ENCODE measurements around the gene STAMBPL1. TPM values are rescaled to one million over a fixed set of nuclear protein-coding genes. Genes with fewer than 3 reads are reported as not detected.

The STAMBPL1 gene
- polyA plus RNA-seq, 3 donors: 1.5 to 1.8 (median 1.6) TPM

DNA sequence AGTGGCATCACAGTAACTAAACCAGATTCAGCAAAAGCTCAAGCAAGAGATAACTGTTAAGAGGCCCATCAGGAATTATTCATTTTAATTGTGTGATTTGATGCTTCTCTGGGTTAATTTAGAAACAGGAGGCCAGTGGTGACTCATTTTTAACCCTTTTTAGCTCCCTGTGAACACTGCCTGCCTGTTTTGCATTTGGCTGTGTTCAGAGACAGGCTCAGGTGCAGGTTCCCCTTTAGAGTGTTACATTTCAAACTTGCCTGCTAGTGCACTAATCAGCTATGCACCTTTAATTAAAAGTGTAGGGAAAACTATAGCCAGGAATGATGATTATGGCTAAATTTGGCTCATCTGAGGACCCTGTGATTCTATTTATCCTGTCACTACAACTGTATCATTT is 6.5 kb downstream of the STAMBPL1 start:
- no peak for DNase-seq (ENCODE audit: extremely low read depth in 1 of 11, low read depth in 9 of 11, low spot score in 4 of 11)

DNA sequence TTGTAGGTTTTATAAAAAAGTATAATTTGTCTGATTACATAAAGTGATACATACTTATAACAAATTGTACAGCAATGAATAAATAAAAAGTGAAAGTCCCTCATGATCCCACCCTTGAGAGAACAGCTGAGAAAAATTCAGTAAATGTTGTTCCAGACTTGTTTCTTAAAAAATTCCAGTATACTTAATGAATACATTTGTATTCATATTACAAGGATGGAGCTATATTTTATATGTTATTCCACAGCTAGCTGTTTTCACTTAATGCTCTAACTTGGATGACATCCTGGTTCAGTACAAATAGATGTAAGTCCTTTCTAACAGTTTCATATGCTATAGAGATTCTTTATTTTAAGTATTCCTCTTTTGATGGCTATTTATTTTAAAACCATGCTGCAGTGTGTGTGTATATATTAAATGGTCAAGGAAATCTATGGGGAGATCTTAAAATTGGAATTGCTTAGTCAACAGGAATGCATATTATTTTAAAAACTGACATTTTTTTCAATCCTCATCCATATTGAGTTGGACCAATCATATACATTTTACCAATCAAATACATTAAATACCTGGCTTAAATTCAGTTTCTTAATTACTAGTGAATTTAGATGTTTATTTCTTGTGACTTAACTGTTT is 8.9 kb downstream of the STAMBPL1 start:
- no peak for DNase-seq (ENCODE audit: extremely low read depth in 1 of 11, low read depth in 9 of 11, low spot score in 4 of 11)

DNA sequence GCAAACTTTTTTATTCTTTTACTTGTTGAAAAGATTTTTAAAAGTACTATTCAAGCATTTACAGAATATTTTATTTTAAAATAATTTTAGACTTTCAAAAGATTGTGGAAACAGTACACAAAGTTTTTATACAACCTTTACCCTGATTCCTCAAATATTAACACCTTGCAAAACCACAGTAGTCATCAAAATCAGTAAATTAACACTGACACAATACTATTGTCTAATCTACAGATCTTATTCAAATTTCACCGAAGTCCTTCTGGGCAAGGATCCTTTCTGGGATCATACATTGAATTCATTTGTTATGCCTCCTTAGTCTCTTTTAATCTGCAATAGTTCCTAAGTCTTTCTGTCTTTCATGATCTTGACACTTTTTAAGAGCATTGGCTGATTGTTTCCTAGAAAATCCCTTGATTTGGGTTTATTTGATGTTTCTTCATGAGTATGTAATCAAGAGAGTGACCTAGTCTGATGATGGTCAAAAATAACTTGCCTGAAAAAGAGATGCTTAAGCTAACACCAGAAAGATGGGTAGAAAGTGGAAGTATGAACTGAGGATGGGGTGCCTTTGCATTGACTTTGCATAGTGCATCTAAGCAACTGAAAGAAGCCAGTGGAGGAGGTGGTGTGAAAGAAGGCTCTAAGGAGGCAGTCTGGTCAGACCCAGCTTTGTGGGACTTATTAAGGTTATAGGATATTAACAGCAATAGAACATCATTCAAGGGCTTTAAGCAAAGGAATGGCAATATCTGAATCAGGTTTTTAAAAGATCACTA is 9.7 kb downstream of the STAMBPL1 start:
- DNase-seq (ENCODE audit: extremely low read depth in 1 of 11, low read depth in 9 of 11, low spot score in 4 of 11): no peak

DNA sequence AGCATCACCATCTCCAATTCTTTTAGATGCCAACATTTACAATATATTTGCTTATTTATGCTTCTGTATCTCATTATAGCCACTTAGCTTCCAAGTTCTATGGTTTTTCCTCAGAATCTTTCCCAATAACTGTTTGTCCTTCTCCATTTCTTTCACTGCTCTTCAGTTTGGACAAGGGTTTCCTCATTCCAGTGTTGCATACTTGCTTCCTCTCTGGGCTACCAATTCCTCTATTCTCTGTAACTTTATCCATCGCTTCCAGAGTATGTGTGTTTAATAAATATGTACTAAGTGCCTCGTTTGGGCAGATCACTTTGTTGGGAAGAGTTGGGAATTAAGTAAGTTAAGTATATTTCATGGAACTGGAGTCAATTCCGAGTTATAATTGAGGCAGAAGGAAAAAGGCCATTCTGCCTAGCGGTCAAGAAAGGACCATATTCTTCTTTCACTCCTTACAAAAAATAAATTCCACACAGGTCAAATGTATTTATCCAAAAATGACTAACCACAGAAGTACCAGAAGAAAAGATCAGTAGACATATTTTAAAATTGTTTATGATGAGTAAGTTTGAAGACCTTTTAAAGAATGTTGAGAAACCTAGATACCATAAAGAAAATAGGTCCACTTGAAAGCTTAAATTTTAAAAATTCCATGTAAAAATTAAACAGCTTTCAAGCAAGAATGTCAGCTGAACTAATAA is 10.8 kb downstream of the STAMBPL1 start:
- no peak for DNase-seq (ENCODE audit: extremely low read depth in 1 of 11, low read depth in 9 of 11, low spot score in 4 of 11)

DNA sequence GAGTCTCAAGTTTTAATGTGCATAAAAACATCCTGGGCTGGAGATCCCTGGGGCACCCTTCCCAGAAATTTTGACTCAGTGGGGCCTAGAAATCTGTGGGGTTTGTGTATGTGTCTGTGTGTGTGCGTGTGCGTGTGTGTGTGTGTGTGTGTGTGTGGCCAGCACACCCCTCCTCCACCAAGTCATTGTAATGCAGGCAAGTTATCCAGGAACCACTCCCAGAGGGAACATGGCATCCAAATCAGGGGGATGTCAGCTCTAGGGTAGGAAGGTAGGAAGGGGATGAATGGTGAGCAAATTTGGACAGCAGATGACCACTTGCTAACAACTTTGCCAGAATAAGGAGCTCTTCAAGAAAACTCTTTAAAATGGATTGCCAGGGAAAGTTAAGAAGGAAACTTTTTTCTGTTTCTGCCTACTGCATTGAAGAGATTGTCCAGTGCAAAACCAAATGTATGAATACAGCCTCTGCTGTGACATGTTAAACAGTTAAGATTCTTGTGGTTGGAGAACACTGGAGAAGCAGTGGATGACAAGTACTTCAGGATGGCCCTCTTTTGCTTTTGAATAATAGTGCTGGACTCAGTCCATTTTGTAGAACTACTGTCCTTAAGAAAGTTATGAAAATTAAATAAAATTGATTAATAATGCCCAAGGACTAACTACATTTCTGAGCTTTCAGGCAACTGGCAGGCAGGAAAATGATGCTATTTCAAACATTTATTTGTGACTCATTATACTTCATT is 12.3 kb downstream of the STAMBPL1 start:
- DNase-seq (ENCODE audit: extremely low read depth in 1 of 11, low read depth in 9 of 11, low spot score in 4 of 11): no peak

DNA sequence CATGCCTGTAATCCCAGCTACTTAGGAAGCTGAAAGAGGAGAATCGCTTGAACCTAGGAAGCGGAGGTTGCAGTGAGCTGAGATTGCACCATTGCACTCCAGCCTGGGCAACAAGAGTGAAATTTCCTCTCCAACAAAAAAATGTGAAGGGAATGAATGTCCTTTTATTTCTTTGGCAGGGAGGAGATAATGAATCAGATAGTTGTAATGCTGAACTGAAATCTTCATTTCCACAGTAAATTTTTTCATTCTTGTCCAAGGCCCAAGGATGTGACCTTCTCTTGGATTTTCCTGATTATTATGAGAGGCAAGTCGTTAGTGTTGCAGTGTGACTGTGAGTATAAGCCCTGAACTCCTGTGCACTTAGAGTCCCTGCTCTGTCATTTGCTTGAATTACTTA is 13.6 kb downstream of the STAMBPL1 start:
- DNase-seq (ENCODE audit: extremely low read depth in 1 of 11, low read depth in 9 of 11, low spot score in 4 of 11): no peak

DNA sequence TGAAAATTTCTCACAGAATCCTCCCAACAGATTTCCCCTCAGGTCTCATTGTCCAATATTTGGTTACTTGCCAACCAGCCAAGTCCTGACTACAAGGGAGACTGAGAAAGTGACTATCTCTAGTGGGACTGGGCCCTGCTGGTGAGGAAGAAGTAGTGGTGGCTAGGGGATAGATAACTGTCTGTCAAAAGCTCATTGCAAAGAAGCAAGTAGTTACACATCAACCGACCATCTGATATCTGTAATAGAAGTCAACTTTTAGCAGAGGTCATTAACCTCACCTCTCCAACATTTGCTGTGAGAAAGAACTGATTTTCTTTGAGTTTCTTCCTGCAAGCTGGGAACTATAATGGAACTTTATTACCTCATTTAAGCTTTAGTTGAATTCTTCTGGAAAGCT is 15.2 kb downstream of the STAMBPL1 start:
- DNase-seq (ENCODE audit: extremely low read depth in 1 of 11, low read depth in 9 of 11, low spot score in 4 of 11): no peak

DNA sequence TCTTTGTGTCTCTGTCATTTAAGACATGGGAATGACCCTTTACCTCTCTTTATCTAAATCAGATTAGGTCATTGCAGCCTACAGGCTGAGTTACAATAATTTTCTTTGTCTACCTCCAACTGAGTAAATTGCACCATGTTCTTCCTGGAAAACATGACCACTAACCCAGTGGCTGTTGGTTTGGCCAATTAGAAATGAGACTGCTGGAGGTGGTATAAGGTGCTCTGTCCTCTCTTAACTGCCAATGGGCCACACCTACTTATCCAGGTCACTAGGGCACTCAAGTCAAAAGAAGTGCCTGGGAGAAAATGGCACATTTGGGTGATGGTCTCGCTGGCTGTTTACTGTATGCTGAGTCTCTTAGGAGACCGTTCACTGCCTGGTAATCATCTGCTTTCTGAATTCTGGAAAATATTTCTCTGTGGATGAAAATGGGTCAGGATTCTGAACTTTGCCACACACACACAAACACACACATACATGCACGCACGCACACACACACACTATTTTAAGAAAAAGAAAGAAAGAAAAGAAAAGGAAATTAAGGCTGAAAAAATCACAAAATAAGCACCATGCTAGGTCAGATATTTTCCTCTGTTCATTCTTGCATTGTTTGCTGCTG is 16.4 kb downstream of the STAMBPL1 start:
- no peak for DNase-seq (ENCODE audit: extremely low read depth in 1 of 11, low read depth in 9 of 11, low spot score in 4 of 11)

DNA sequence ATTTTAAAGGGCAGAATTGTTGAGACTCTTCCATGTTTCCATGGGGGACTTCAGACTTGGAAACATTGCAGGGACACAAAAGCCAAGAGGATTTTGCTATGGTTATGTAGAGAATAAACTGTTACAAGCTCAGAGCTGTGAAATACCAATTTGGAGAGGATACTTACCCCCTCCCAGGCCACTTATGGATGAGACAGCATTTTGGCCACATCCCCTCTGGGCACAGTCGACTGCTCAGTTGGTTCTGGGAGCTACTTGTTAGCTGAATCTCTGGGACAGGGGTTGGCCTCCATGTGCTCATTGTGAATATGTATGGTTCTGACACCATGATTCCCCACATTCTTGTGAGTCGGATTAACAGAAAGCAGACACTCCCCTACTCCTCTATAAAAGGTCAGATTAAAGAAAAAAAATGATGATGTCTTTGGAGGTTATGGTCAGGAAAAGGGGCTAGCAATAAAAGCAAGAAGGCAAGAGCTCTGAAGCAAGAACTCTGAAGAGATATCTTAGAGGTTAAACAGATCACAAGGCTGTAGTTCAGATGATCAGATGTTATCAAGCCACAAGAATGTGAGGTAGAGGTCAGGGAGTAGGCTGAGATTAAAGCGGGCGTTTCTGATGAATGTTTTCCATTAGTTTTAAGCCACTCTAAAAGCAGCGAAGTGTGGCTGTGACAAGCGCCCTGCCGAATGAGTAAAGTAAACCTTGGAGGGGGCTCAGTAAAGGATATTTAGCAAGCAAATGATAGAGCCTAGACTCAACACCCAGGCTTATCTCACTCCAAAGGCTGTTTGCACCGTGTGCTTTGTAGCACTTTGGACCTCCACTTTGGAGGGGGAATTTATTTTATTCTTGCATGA is 17.2 kb downstream of the STAMBPL1 start:
- DNase-seq (ENCODE audit: extremely low read depth in 1 of 11, low read depth in 9 of 11, low spot score in 4 of 11): no peak

DNA sequence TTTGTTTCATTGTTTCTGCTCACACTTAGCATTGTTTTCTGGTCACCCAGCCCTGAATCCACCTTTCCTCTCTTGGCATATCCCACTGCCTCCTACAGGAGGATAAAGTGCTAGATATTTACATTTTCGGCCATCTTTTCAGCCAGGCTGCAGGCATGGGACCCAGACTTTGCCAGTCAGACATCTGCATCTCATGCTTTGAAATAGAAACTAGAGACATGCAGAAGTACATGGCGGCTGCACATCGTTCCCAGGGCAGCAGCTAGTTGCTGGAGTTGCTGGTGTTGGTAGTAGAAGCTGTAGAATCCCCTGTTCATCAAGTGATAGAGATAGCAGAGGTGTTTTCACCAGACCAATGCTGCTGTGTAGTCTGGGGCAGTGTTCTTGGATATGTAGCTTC is 18.7 kb downstream of the STAMBPL1 start:
- DNase-seq (ENCODE audit: extremely low read depth in 1 of 11, low read depth in 9 of 11, low spot score in 4 of 11): no peak

DNA sequence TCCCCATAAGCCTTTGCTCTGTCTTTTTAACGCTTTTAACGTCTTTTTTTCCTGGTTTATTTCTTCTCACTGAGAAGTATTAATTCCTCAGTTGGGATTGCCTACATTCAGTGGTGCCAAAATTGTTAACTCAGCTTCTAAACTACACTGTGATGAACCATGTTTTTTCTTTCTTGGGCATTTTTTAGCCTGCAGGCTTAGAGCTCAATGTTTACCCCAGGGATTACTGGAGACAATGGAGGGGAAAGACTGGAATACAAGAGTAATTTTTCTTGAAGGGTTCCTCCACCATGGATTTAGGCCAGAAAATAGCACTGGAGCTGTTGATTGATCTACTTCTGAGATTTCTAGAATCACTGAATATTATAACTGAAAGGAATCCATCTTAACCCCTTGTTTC is 19.8 kb downstream of the STAMBPL1 start:
- no peak for DNase-seq (ENCODE audit: extremely low read depth in 1 of 11, low read depth in 9 of 11, low spot score in 4 of 11)

DNA sequence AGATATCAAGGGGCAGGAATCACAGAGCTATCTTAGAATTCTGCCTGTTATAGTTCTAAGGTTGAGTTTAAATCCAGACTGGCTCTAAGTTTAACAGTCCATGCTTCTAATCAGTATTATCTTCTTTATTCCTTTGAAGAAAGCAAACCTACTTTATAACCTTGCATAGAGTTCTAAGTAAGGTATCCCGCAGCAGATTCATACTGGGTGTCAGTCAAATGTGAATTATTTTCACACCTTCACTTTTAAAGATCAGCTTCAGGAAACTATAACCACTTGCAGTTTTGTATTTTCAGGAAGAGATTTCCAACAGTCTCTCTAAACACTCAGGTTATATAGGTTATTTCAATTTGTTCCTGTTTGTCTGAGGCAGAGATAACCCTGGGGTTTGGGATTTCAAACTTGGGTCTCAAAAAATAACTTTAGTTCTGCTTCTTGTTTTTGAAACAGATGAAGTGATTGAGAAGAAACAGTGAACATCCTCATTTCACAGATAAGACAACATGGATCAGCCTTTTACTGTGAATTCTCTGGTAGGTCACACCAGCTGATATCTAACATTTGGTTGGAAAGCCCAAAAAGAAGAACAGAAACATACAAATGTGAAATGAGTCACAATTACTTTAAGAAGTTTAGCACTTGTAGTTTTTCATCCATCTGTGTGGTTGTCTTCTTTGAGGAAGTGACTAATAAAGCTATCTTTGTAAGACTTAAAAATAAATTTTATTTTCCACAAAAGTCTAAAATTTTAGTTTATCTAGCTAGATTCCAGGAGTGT is 21.4 kb downstream of the STAMBPL1 start:
- no peak for DNase-seq (ENCODE audit: extremely low read depth in 1 of 11, low read depth in 9 of 11, low spot score in 4 of 11)

DNA sequence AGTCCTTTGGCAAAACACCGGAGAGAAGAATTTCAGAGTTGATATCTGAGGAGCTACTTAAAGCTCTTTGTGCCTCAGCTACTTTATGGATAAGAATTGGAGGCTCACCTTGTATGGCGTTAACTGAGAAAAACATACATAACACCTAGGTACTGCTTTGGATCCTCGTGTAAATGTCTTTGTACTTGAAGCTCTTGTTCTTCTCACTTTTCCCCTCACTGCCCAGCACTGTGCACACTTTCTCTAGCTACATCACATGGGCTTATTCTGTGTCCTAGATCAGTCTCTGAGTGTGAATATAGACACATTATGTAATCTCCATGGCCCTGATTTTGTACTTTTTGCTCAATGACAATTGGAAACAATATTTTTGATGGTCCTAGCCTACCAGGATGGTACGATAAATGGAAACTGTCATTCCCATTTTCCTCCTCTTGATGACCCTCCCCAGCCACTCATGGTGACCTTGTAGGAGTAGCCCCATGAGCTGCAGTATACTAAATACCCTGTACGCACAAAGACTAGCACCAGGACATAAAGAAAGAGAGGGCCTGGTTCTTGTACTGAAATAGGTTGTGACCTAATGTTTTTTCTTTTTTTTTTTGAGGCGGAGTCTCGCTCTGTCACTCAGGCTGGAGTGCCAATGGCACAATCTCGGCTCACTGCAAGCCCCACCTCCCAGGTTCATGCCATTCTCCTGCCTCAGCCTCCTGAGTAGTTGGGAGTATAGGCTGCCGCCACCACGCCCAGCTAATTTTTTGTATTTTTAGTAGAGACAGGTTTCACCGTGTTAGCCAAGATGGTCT is 22.1 kb downstream of the STAMBPL1 start:
- no peak for DNase-seq (ENCODE audit: extremely low read depth in 1 of 11, low read depth in 9 of 11, low spot score in 4 of 11)

DNA sequence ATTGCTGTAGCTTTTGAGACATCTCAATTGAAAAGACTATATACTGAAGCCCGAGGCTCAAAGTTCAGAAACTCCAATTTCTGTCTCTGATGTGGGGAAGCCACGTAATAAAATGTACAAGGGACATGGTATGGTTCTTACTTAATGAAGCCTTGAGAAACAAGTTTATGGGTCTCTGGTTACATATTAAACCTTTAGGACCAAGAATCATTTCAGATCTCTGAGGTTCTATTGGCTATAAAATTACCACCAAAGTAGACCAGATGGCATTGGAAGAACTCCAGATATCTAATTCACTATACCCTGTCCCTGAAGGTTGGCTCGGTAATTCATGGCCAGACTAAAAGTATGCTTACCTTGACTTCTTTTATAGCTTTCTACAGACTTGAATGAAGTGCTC is 23.7 kb downstream of the STAMBPL1 start:
- no peak for DNase-seq (ENCODE audit: extremely low read depth in 1 of 11, low read depth in 9 of 11, low spot score in 4 of 11)

DNA sequence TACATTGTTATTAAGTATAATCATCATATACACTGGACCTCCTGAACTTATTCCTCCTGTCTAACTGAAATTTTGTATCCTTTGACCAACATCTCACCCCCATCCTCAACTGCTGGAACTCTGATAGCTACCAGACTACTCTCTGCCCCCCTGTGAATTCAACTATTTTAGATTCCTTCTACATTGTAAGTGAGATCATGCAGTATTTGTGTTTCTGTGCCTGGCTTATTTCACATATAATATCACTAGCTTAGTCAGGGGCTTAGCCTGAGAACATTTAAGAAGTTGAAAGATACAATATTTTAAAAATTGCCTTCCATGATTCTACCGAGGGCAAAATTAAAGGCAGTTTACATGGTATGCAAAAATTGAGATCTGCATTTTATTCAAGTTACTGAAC is 26.9 kb downstream of the STAMBPL1 start:
- DNase-seq (ENCODE audit: extremely low read depth in 1 of 11, low read depth in 9 of 11, low spot score in 4 of 11): no peak

DNA sequence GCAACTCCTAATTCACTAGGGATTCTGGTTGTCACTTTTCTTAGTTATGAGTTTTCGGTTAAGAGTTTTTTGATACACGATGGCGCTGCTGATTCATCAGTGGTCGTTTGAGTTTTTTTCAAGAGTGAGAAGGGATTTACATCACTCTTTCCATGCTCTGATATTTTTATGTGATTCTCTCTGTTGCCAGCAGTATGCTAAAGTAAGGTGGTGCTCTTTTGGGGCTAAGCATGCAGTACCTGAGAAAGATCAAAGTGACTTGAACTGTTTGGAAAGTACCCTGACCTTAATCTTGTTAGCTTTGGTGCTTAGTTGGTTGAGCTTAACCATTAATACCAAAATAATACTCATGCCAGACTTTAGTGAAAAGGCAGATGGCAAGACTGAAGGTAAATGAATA is 28.1 kb downstream of the STAMBPL1 start:
- no peak for DNase-seq (ENCODE audit: extremely low read depth in 1 of 11, low read depth in 9 of 11, low spot score in 4 of 11)

DNA sequence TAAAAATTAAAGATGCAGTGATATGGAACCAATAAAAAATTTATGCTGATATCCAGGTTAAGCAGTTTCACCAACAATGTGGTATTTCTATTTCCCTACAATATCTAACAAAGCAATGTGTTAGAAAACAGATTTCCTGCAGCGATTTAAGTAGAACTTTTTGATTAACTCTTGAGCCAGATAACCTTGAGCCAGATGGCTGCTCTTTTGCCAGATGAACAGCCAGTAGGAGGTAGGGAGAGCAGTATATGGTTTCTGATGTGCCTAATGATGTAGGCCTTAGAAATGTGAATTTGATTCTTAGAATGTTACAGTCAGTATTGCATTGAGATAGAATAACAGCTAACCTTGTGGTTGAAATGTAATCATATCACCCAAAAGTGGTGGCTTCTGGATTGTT is 31.1 kb downstream of the STAMBPL1 start:
- DNase-seq (ENCODE audit: extremely low read depth in 1 of 11, low read depth in 9 of 11, low spot score in 4 of 11): no peak
